G401.6 (cell line): ENCODE results near the gene KRT34.
"Not testable (repeated sequence)": the region's sequence is repeated elsewhere in the genome, so short reads cannot be mapped to it uniquely, and the experiment has no call there.

Experiments
- FAIRE-seq: peaks from 2 replicates; lab custom pipeline; 2012; peaks lifted over from hg19 to GRCh38; lab: Jason Lieb, UNC

KRT34 gene

GRCh38 chr17:41404024-41404671, 22.0 kb upstream of the KRT34 start:
- no peak for FAIRE-seq

- no peak for FAIRE-seq
Measured at GRCh38 chr17:41403404-41404023, 21.4 kb upstream of the KRT34 start.

- no peak for FAIRE-seq
Measured at GRCh38 chr17:41402161-41402560, 20.1 kb upstream of the KRT34 start.

- no peak for FAIRE-seq
Measured at GRCh38 chr17:41396996-41397660, 15.0 kb upstream of the KRT34 start, which contains the start of gene KRT31. KRT31 (minus strand) TSS chr17:41397608; CDS start chr17:41397539, 69 bp downstream.

GRCh38 chr17:41396340-41396739, 14.2 kb upstream of the KRT34 start:
- FAIRE-seq = no peak

GRCh38 chr17:41395611-41396010, 13.5 kb upstream of the KRT34 start:
- no peak for FAIRE-seq

- FAIRE-seq = not testable (repeated sequence)
Measured at GRCh38 chr17:41395044-41395443, 12.9 kb upstream of the KRT34 start.

GRCh38 chr17:41394254-41394996, 12.3 kb upstream of the KRT34 start:
- no peak for FAIRE-seq

- no peak for FAIRE-seq
Measured at GRCh38 chr17:41393826-41394225, 11.7 kb upstream of the KRT34 start.

- no peak for FAIRE-seq
Measured at GRCh38 chr17:41393294-41393693, 11.2 kb upstream of the KRT34 start.

GRCh38 chr17:41392278-41392677, 10.2 kb upstream of the KRT34 start:
- no peak for FAIRE-seq

- no peak for FAIRE-seq
Measured at GRCh38 chr17:41391535-41391934, 9.4 kb upstream of the KRT34 start.

GRCh38 chr17:41390411-41390938, 8.4 kb upstream of the KRT34 start:
- no peak for FAIRE-seq

GRCh38 chr17:41387670-41388069, 5.6 kb upstream of the KRT34 start:
- FAIRE-seq = no peak

GRCh38 chr17:41386227-41386626, 4.1 kb upstream of the KRT34 start:
- FAIRE-seq = no peak

- no peak for FAIRE-seq
Measured at GRCh38 chr17:41383690-41384089, 1.6 kb upstream of the KRT34 start.

- FAIRE-seq = no peak
Measured at GRCh38 chr17:41382394-41382793, 288 bp upstream of the KRT34 start.

- not testable (repeated sequence) for FAIRE-seq
Measured at GRCh38 chr17:41380091-41380490, 2.0 kb downstream of the KRT34 start.

GRCh38 chr17:41377546-41377945, 4.6 kb downstream of the KRT34 start:
- no peak for FAIRE-seq

GRCh38 chr17:41369713-41370112, 12.4 kb downstream of the KRT34 start, which contains the start of gene KRT33B:
KRT33B (minus strand) TSS chr17:41369813; CDS start chr17:41369750, 63 bp downstream.
- FAIRE-seq = no peak

- no peak for FAIRE-seq
Measured at GRCh38 chr17:41369023-41369422, 13.1 kb downstream of the KRT34 start.

GRCh38 chr17:41367426-41368075, 14.6 kb downstream of the KRT34 start:
- no peak for FAIRE-seq
